ENCODE measurements around the gene MTMR3.

MTMR3 gene

DNA sequence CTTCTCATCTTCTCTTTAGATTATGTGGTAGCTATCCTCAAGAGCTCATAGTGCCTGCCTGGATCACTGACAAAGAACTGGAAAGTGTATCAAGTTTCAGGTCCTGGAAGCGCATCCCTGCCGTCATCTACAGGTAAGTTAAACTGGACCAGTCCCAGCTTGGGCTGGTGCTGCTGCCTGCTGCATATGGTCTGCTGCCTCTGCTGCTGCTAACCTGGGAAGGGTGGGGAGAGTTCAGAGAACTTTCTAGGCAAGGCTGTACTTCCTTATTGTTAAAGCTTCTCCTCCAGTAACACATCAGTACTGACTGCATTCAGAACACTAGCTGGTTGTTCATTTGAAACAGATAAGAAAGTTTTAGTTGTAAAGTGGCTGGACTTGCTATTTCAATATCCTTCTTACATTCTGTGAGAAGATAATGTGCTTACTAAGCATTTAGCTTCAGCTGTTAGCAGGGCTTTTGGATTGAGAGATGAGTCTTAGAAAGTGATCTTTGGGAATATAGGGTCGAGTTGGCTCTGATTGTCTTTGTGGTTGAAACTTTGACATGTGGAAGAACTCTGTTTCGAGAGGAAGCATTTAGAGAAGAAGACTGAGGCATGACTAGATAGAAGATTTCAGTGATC is 120.0 kb downstream of the MTMR3 start:
- no peak for DNase-seq (ENCODE audit: low spot score)

DNA sequence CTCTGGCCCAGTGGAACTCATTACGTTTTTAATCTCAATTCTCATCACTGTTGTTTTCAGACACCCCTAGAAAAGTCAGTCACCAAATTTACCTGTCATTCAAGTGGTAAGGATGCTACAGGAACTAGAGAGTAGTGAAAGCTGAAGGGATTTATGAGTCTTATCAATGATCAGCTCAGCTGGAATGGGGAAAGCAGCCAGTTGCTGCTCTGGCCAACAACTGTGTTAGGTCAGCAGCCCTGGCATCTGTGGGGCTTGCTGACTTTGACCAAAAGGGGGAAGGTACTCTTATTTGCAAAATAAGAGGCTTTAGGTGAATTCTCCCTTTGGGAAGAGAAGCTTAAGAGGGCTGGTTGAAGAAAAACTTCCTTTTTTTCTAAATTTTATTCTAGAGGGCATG is 121.1 kb downstream of the MTMR3 start:
- DNase-seq (ENCODE audit: low spot score) = no peak

DNA sequence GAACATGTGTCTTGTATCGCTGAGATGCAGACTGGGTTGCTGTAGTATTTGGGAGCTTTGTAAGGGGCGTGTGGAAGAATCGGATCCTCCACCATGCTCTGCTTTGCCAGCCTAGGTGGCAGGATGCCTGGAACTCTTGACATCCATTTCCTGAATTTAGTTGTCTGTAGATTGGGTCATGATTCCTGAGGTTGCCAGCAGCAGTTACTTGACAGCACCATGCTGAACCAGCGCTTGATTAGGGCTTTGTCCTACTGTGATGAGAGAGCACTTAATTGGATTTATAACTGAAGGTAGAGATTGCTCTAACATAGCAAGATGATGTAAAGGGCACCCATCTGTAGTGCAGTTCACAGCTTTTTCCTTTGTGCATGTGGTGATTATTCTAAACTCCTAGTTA is 121.7 kb downstream of the MTMR3 start:
- no peak for DNase-seq (ENCODE audit: low spot score)

GRCh38 chr22:30005213-30005857 is 122.4 kb downstream of the MTMR3 start:
- DNase-seq (ENCODE audit: low spot score) = peak; percentile 49

DNA sequence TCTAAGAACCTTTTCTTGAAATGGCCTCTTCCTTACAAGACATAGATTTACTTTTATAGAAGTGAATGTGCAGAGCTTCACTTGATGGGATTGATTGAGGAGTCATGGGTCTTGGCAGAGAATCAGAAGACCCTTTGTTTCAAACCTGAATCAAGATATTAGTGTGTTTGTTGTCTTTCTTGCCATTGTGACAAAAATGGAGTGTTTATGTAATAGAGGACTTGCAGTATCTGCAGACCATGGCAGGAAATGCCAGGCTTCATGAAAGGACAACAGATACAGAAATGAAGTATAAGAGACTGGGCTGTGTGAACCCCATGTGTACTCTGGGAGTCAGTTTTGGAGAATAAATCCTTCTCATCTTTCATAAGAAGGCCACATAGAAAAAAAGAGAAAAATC is 124.4 kb downstream of the MTMR3 start:
- no peak for DNase-seq (ENCODE audit: low spot score)

GRCh38 chr22:30008401-30008800 is 125.4 kb downstream of the MTMR3 start:
- DNase-seq (ENCODE audit: low spot score) = no peak

- DNase-seq (ENCODE audit: low spot score) = no peak
These were observed 126.5 kb downstream of the MTMR3 start for GRCh38 chr22:30009478-30009877.

GRCh38 chr22:30010789-30011405 is 127.9 kb downstream of the MTMR3 start:
- no peak for DNase-seq (ENCODE audit: low spot score)

DNA sequence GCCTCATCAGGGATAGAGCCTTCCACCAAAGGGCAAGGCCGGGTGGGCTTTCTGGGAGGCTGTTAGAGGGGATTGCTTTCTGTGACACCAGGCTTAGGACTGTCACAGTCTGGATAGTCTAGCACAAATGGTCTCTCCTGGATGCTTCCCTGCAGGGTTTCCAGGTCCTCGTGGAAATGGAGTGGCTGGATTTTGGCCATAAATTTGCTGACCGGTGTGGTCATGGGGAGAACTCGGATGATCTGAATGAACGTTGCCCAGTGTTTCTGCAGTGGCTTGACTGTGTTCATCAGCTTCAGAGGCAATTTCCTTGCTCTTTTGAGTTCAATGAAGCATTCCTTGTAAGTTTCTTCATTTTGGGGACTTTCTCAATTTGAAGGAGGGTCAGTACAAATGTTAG is 130.2 kb downstream of the MTMR3 start:
- DNase-seq (ENCODE audit: low spot score) = no peak

- no peak for DNase-seq (ENCODE audit: low spot score)
These were observed 131.3 kb downstream of the MTMR3 start for GRCh38 chr22:30014244-30014643.

- DNase-seq (ENCODE audit: low spot score) = no peak
These were observed 132.3 kb downstream of the MTMR3 start for GRCh38 chr22:30015229-30015797.

DNA sequence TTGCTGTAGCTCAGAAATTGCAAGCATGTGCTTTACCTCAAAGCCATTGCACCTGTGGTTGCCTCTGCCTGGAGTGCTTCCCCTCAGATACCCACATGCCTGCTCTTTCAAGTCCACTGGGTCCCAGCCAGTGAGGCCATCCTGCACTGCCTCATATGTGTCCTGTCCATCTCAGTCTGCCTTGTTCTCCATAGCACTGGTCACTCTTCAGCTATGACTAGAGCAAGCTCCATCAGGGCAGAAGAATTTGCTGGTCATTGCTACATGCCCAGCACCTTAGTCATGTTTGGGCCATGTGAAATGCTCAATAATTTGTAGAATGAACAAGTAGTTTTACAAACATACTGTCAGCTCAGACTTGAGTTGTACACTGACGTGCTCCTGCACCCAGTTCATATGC is 132.9 kb downstream of the MTMR3 start:
- peak; percentile 75 for DNase-seq (ENCODE audit: low spot score)

DNA sequence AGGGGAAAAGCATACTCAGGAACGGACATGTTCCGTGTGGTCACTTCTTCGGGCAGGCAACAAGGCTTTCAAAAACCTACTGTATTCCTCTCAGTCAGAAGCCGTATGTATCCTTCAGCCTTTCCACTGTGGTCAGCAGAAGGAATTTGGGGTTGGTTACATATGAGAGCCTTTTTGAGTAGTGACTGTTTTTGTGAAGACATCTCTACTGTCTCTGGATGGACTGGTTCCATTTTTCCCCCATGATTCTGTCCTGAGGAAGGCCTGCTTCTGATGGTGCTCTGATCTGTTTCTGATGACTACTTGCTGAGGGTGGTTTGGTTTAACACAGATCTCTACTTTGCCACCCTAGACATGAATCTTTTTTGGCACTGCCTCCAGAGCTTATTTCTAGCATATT is 133.6 kb downstream of the MTMR3 start:
- DNase-seq (ENCODE audit: low spot score) = no peak

DNA sequence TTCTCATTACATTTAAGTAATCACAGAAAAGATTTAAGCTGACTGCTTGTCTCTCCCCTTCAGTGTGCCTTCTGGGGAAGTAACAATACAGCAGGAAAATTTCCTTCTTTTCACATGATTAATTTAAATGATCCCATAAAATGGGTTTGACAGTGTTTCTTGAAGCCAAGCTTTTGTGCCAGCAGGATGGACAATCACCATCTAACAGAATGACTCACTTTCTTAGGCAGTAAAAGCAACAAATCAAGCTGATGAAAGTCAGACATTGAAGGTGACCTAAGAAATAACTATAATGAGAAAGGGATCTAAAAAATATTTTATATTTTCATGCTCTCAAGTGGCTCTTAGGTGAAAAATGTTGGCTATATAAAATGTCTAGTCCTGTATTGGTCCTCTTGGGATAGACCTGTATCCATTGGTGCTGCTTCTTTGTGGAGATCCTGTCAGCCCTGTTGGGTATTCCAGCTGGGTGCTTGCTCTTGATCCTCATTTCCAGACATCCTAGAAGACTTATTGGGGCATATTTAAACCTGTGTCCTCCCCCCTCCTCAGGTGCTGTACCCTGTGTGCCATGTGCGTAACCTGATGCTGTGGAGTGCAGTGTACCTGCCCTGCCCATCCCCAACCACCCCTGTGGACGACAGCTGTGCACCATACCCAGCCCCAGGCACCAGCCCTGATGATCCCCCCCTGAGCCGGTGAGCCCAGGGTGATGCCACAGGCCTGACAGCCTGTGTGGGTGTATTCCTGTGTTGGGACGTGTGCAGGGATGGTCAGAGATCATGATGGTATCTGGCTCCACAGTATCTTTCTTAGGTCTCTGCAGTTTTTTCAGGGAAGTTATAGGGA is 134.6 kb downstream of the MTMR3 start:
- DNase-seq (ENCODE audit: low spot score) = no peak

GRCh38 chr22:30020511-30020910 is 137.5 kb downstream of the MTMR3 start:
- no peak for DNase-seq (ENCODE audit: low spot score)

DNA sequence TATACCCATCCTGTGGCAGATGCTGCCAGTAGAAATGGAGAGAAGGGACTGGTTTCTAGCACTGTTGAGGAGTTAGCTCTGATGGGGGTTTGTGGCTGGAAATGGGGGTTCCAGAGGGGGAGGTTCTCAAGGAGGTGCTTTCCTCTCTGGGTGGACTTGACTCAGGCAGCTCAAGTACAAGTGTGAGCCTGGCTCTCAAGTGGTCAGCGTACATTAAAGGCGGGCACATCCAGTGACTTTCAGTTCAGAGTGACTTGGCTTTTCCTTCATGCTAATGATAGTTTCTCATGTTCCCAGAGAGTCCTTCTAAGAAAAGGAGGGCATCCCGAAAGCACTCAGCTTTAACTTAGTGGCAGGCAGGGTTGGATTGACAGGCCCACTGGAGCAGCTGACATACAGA is 138.4 kb downstream of the MTMR3 start:
- DNase-seq (ENCODE audit: low spot score) = no peak

- DNase-seq (ENCODE audit: low spot score) = no peak
These were observed 139.1 kb downstream of the MTMR3 start for GRCh38 chr22:30021881-30022619.

GRCh38 chr22:30023099-30023660 is 140.2 kb downstream of the MTMR3 start:
- no peak for DNase-seq (ENCODE audit: low spot score)

GRCh38 chr22:30024231-30024630 is 141.3 kb downstream of the MTMR3 start:
- DNase-seq (ENCODE audit: low spot score) = no peak

- DNase-seq (ENCODE audit: low spot score) = no peak
These were observed 142.2 kb downstream of the MTMR3 start for GRCh38 chr22:30025221-30025620.

- DNase-seq (ENCODE audit: low spot score) = no peak
These were observed 143.8 kb downstream of the MTMR3 start for GRCh38 chr22:30026756-30027155.
